Endodermal cell (in vitro differentiated cells): ENCODE measurements around the gene TIE1. TPM values are rescaled to one million over a fixed set of nuclear protein-coding genes. Genes with fewer than 3 reads are reported as not detected.

Experiments used
- DNase-seq: peaks from one replicate; pipeline ENCODE4 v3.0.0-alpha.2; 2017
- H3K27ac ChIP-seq: 2 replicates; pipeline ENCODE4 v1.5.1; 2013; ENCODE audit warnings: mild to moderate bottlenecking, low read depth, low read length, moderate library complexity
- H3K27me3 ChIP-seq: 2 replicates; pipeline ENCODE4 v1.6.1; 2013; ENCODE audit warnings: mild to moderate bottlenecking, low read length, moderate library complexity; ENCODE audit not compliant: insufficient read depth, control insufficient read depth, poor library complexity, severe bottlenecking
- H3K36me3 ChIP-seq: 2 replicates; pipeline ENCODE4 v1.7.0; 2013; ENCODE audit warnings: mild to moderate bottlenecking, low read length, moderate library complexity; ENCODE audit not compliant: control insufficient read depth, insufficient read depth
- H3K4me1 ChIP-seq: one replicate; pipeline ENCODE4 v1.7.0; 2013; ENCODE audit warnings: low read length; ENCODE audit not compliant: control insufficient read depth, insufficient read depth
- H3K4me3 ChIP-seq: 2 replicates; pipeline ENCODE4 v1.5.1; 2013; ENCODE audit warnings: mild to moderate bottlenecking, low read length, moderate library complexity
- H3K9ac ChIP-seq: 2 replicates; pipeline ENCODE4 v1.6.1; 2013; ENCODE audit warnings: mild to moderate bottlenecking, low read length, moderate library complexity; ENCODE audit not compliant: poor library complexity, severe bottlenecking; ENCODE audit errors: extremely low read depth
- H3K9me3 ChIP-seq: 2 replicates; pipeline ENCODE4 v1.6.1; 2013; ENCODE audit warnings: mild to moderate bottlenecking, low read length, moderate library complexity; ENCODE audit not compliant: control insufficient read depth
- H3K27ac Mint-ChIP-seq: 2 replicates; pipeline ENCODE4 v1.8.0; 2020; ENCODE audit warnings: mixed read lengths
- H3K27me3 Mint-ChIP-seq: 2 replicates; pipeline ENCODE4 v1.8.0; 2021; ENCODE audit warnings: mild to moderate bottlenecking, mixed read lengths; ENCODE audit not compliant: insufficient read depth
- H3K36me3 Mint-ChIP-seq: 2 replicates; pipeline ENCODE4 v1.8.0; 2020; ENCODE audit warnings: low read depth, mixed read lengths
- H3K4me1 Mint-ChIP-seq: 2 replicates; pipeline ENCODE4 v1.8.0; 2020; ENCODE audit warnings: mixed read lengths
- H3K4me3 Mint-ChIP-seq: 2 replicates; pipeline ENCODE4 v1.8.0; 2020; ENCODE audit warnings: mild to moderate bottlenecking, moderate library complexity, mixed read lengths
- H3K9me3 Mint-ChIP-seq: 2 replicates; pipeline ENCODE4 v1.8.0; 2020; ENCODE audit warnings: mild to moderate bottlenecking, mixed read lengths
- CTCF ChIP-seq: fragments of 200-600 bp; sonication (generic); conservative IDR thresholded peaks from 2 replicates; pipeline ENCODE4 v1.5.0; 2021; ENCODE audit warnings: antibody characterized with exemption, mild to moderate bottlenecking
- WGBS, 2 experiments: methylation state at CpG; one replicate each; pipeline versions ENCODE4 v1.1.5 to v1.1.7; 2013; ENCODE audit warnings: missing lambda C conversion rate in 2 of 2, mixed read lengths in 1 of 2; ENCODE audit not compliant: insufficient coverage in 1 of 2, insufficient read length in 1 of 2; 5-methylcytosine and 5-hydroxymethylcytosine counted together
- total RNA-seq, 2 donors: library from RNA; stranded (reverse); fragmentation: NEBNext Ultra II Directional in 1 of 2; extraction: Animal tissue kit (Norgen Biotek cat#: 25700) in 1 of 2; gene quantifications; 2 replicates in 1 of 2; 3 replicates in 1 of 2; pipeline ENCODE4 v1.2.1, GENCODE V29; 2021

Gene TIE1
- total RNA-seq, 2 donors from 2014 or later, result 0.40 to 0.99 TPM

DNA sequence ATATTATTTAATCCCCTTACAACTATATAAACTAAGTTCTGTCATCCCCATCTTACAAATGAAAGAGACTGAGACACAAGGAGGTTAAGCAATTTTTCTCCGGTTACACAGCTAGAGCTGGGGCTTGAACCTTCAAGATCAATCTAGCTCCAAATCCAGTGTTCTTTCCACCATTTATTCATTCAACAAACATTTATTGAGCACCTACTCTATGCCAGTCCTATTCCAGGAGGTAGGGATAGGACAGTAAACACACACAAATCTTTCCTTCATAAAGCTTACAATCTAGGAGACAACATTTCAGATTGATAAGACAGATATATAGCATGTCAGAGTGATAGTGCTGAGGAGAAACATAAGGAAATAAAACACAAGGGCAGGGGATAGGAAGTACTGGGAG lies 33.9 kb upstream of the TIE1 start:
- Histone ChIP-seq H3K27me3 (no peaks in the 10 kb centered on the region), H3K9me3 (peaks cover 30% of the 10 kb centered on the region), H3K4me3 (no peak overlapping the region), H3K4me1 (no peaks in the 10 kb centered on the region), H3K27ac (no peak overlapping the region), H3K9ac (no peak overlapping the region), H3K36me3 (no peaks in the 10 kb centered on the region)
- Mint-ChIP-seq H3K36me3 (peaks cover 6% of the 10 kb centered on the region), H3K27ac (no peak overlapping the region), H3K9me3 (peaks cover 45% of the 10 kb centered on the region), H3K4me1 (peaks cover 16% of the 10 kb centered on the region), H3K27me3 (peaks cover 15% of the 10 kb centered on the region), H3K4me3 (no peak overlapping the region)
- WGBS, 2 experiments, result 97 to 100% methylated on average over 1 of the region's 1 CpG
- TF ChIP-seq CTCF, result no peak
- DNase-seq, result no peak

DNA sequence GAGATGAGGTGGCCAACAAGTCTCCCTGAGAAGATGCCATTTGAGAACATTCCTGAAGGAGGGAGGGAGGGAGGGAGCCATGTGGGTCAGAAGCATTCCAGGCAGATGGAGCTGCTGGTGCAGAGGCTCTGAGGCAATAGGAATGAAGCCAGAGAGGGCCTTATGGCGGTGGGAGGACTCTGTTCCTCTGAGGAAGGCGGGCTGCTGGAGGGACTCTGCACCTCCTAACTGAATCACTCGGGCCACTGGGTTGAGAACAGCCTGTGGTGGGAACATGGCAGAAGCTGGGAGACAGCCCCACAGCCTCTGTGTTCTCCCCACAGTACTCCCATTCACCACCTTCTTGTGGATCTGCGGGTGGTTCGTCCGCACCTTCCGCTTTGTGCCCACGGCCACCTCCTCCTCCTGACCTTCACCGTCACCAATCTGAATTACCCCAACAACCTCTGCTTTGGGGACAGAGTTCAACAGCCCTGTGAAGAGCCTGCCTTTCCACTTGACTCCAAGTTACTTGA lies 33.4 kb upstream of the TIE1 start:
- Histone ChIP-seq H3K27me3 (no peaks in the 10 kb centered on the region), H3K4me3 (no peak overlapping the region), H3K36me3 (no peaks in the 10 kb centered on the region), H3K9ac (no peak overlapping the region), H3K9me3 (peaks cover 28% of the 10 kb centered on the region), H3K27ac (no peak overlapping the region), H3K4me1 (no peaks in the 10 kb centered on the region)
- H3K36me3 Mint-ChIP-seq, result peaks cover 6% of the 10 kb centered on the region
- peaks cover 15% of the 10 kb centered on the region for H3K27me3 Mint-ChIP-seq
- no peak for TF ChIP-seq CTCF
- peaks cover 16% of the 10 kb centered on the region for H3K4me1 Mint-ChIP-seq
- no peak for DNase-seq
- peaks cover 40% of the 10 kb centered on the region for H3K9me3 Mint-ChIP-seq
- 92 to 94% methylated on average over 9 of the region's 9 CpGs for WGBS, 2 experiments
- H3K4me3 Mint-ChIP-seq, result no peak overlapping the region
- no peak overlapping the region for H3K27ac Mint-ChIP-seq

- H3K9ac ChIP-seq, result no peak overlapping the region
- H3K4me3 Mint-ChIP-seq, result no peak overlapping the region
- H3K27ac Mint-ChIP-seq, result no peak overlapping the region
- TF ChIP-seq CTCF, result no peak
- H3K9me3 Mint-ChIP-seq, result peaks cover 34% of the 10 kb centered on the region
- no peak overlapping the region for H3K27ac ChIP-seq
- H3K4me3 ChIP-seq, result no peak overlapping the region
- no peak for DNase-seq
- peaks cover 22% of the 10 kb centered on the region for H3K9me3 ChIP-seq
- peaks cover 6% of the 10 kb centered on the region for H3K36me3 Mint-ChIP-seq
- no peaks in the 10 kb centered on the region for H3K4me1 ChIP-seq
- no peaks in the 10 kb centered on the region for H3K27me3 ChIP-seq
- 95% methylated on average over 3 of the region's 3 CpGs; no CpG with 5 or more reads in 1 of the 2 experiments for WGBS, 2 experiments
- H3K36me3 ChIP-seq, result no peaks in the 10 kb centered on the region
- peaks cover 15% of the 10 kb centered on the region for H3K27me3 Mint-ChIP-seq
- H3K4me1 Mint-ChIP-seq, result peaks cover 16% of the 10 kb centered on the region
Measured at GRCh38 chr1:43267818-43268425, 32.9 kb upstream of the TIE1 start.
